H1 (cell line): ENCODE results near the gene TMEM220. TPM values are rescaled to one million over a fixed set of nuclear protein-coding genes. Genes with fewer than 3 reads are reported as not detected.

ENCODE experiments used
- CTCF ChIA-PET: fragments of 300-600 bp; sonication (Branson Sonifier 250); formaldehyde crosslinking; loops from one replicate; lab custom pipeline; 2021; ENCODE audit not compliant: partially characterized antibody; lab: Charles Lee
- POLR2A ChIA-PET: fragments of 300-600 bp; sonication (Branson Sonifier 250); formaldehyde crosslinking; loops from one replicate; lab custom pipeline; 2021; ENCODE audit warnings: inconsistent platforms; ENCODE audit not compliant: partially characterized antibody; lab: Charles Lee
- DNase-seq, 2 experiments: peaks; one replicate each; pipeline versions ENCODE4 v3.0.0 to v3.0.0-alpha.2; 2010 to 2022; ENCODE audit warnings: low spot score in 2 of 2, low read depth in 1 of 2, mixed read lengths in 1 of 2
- FAIRE-seq: peaks from 2 replicates; lab custom pipeline; 2011; peaks lifted over from hg19 to GRCh38; lab: Jason Lieb, UNC
- H2AFZ ChIP-seq: 2 replicates; pipeline ENCODE4 v1.8.1; 2012; ENCODE audit warnings: low read length, inconsistent platforms
- H2AK5ac ChIP-seq: 2 replicates; pipeline ENCODE4 v1.6.1; 2013; ENCODE audit warnings: low read depth, low read length
- H2BK120ac ChIP-seq: replicated peaks from 2 replicates; pipeline ENCODE3; 2013; ENCODE audit warnings: low read depth, low read length, inconsistent platforms
- H2BK12ac ChIP-seq: 2 replicates; pipeline ENCODE4 v1.6.1; 2013; ENCODE audit warnings: low read depth, low read length
- H2BK15ac ChIP-seq: 2 replicates; pipeline ENCODE4 v1.6.1; 2013; ENCODE audit warnings: low read length
- H2BK20ac ChIP-seq: 2 replicates; pipeline ENCODE4 v1.6.1; 2013; ENCODE audit warnings: low read length
- H2BK5ac ChIP-seq: 2 replicates; pipeline ENCODE4 v1.6.1; 2013; ENCODE audit warnings: low read depth, low read length
- H3K14ac ChIP-seq: 2 replicates; pipeline ENCODE4 v1.6.1; 2013; ENCODE audit warnings: inconsistent platforms; ENCODE audit not compliant: insufficient read length
- H3K18ac ChIP-seq: 2 replicates; pipeline ENCODE4 v1.6.1; 2013; ENCODE audit warnings: low read length; ENCODE audit errors: extremely low read depth
- H3K23ac ChIP-seq: 2 replicates; pipeline ENCODE4 v1.6.1; 2013; ENCODE audit warnings: inconsistent platforms; ENCODE audit not compliant: insufficient read length
- H3K23me2 ChIP-seq: 2 replicates; pipeline ENCODE4 v1.6.1; 2013; ENCODE audit warnings: low read depth, low read length
- H3K27ac ChIP-seq: 2 replicates; pipeline ENCODE4 v1.6.1; 2011; ENCODE audit warnings: low read depth, low read length, inconsistent platforms
- H3K27me3 ChIP-seq, 4 experiments: replicated peaks in 1 of 4; 1 replicate in 1 of 4; 2 replicates in 3 of 4; pipeline versions ENCODE4 v1.6.1 to v1.8.1; 2011 to 2013; ENCODE audit warnings: low read length in 3 of 4, mild to moderate bottlenecking in 3 of 4, inconsistent platforms in 2 of 4, mixed read lengths in 2 of 4, moderate library complexity in 1 of 4; ENCODE audit not compliant: control insufficient read depth in 3 of 4, insufficient read depth in 3 of 4; ENCODE audit errors: extremely low read depth in 1 of 4
- H3K36me3 ChIP-seq, 4 experiments: 2 replicates each; pipeline versions ENCODE4 v1.6.1 to v1.8.1; 2011 to 2013; ENCODE audit warnings: mild to moderate bottlenecking in 4 of 4, low read length in 3 of 4, moderate library complexity in 2 of 4, control low read depth in 1 of 4, inconsistent platforms in 1 of 4; ENCODE audit not compliant: insufficient read depth in 4 of 4, control insufficient read depth in 2 of 4
- H3K4ac ChIP-seq: replicated peaks from 2 replicates; pipeline ENCODE3; 2013; ENCODE audit warnings: low read length, low read depth, mixed read lengths, inconsistent platforms; ENCODE audit not compliant: insufficient read length
- H3K4me1 ChIP-seq, 4 experiments: replicated peaks in 1 of 4; 1 replicate in 1 of 4; 2 replicates in 3 of 4; pipeline versions ENCODE4 v1.6.1 to v1.8.1; 2011 to 2013; ENCODE audit warnings: low read length in 3 of 4, inconsistent platforms in 2 of 4, mixed read lengths in 1 of 4; ENCODE audit not compliant: insufficient read depth in 4 of 4, control insufficient read depth in 3 of 4
- H3K4me2 ChIP-seq, 2 experiments: 2 replicates each; pipeline versions ENCODE4 v1.6.1 to v1.8.1; 2011 to 2013; ENCODE audit warnings: low read depth in 2 of 2, low read length in 2 of 2, control low read depth in 1 of 2, inconsistent platforms in 1 of 2, mild to moderate bottlenecking in 1 of 2; ENCODE audit not compliant: insufficient read depth in 1 of 2
- H3K4me3 ChIP-seq, 4 experiments: fragments of 200-600, 300-600 bp in 1 of 4; sonication (generic), shearing (Covaris generic), sonication (Bioruptor Twin) in 1 of 4; 2 replicates each; pipeline versions ENCODE4 v1.5.1 to v1.8.1; 2011 to 2016; ENCODE audit warnings: low read length in 4 of 4, low read depth in 3 of 4, control low read depth in 2 of 4, inconsistent platforms in 2 of 4, mild to moderate bottlenecking in 2 of 4, mixed read lengths in 1 of 4, moderate library complexity in 1 of 4; ENCODE audit not compliant: insufficient read depth in 2 of 4; ENCODE audit errors: extremely low read depth in 1 of 4
- H3K56ac ChIP-seq: replicated peaks from 2 replicates; pipeline ENCODE3; 2013; ENCODE audit warnings: low read depth, mild to moderate bottlenecking, mixed read lengths, low read length, inconsistent platforms; ENCODE audit not compliant: insufficient read length
- H3K79me1 ChIP-seq: 2 replicates; pipeline ENCODE4 v1.6.1; 2013; ENCODE audit warnings: low read depth, low read length, control low read depth
- H3K79me2 ChIP-seq, 2 experiments: 2 replicates each; pipeline versions ENCODE4 v1.6.1 to v1.8.1; 2012 to 2013; ENCODE audit warnings: low read length in 2 of 2, mild to moderate bottlenecking in 2 of 2, inconsistent platforms in 1 of 2; ENCODE audit not compliant: insufficient read depth in 2 of 2, control insufficient read depth in 1 of 2
- H3K9ac ChIP-seq, 4 experiments: replicated peaks in 1 of 4; 1 replicate in 1 of 4; 2 replicates in 3 of 4; pipeline versions ENCODE4 v1.6.1 to v1.8.1; 2011 to 2013; ENCODE audit warnings: low read depth in 3 of 4, low read length in 3 of 4, control low read depth in 2 of 4, mild to moderate bottlenecking in 2 of 4, moderate library complexity in 2 of 4, inconsistent platforms in 1 of 4; ENCODE audit errors: extremely low read depth in 1 of 4
- H3K9me3 ChIP-seq, 2 experiments: 2 replicates each; pipeline versions ENCODE4 v1.6.1 to v1.8.1; 2012 to 2013; ENCODE audit warnings: mild to moderate bottlenecking in 2 of 2, moderate library complexity in 2 of 2, control low read depth in 1 of 2, inconsistent platforms in 1 of 2, low read depth in 1 of 2, low read length in 1 of 2, mixed read lengths in 1 of 2; ENCODE audit not compliant: insufficient read depth in 2 of 2
- H4K20me1 ChIP-seq, 2 experiments: replicated peaks in 1 of 2; 2 replicates each; pipeline versions ENCODE3 to v1.8.1; 2011 to 2013; ENCODE audit warnings: inconsistent platforms in 2 of 2, low read length in 2 of 2, mild to moderate bottlenecking in 1 of 2; ENCODE audit not compliant: insufficient read depth in 2 of 2, control insufficient read depth in 1 of 2
- H4K5ac ChIP-seq: 2 replicates; pipeline ENCODE4 v1.6.1; 2013; ENCODE audit warnings: low read length, low read depth, mixed read lengths, inconsistent platforms; ENCODE audit not compliant: insufficient read length
- H4K8ac ChIP-seq: 2 replicates; pipeline ENCODE4 v1.8.0; 2013; ENCODE audit warnings: mild to moderate bottlenecking, moderate library complexity, low read length, inconsistent platforms; ENCODE audit not compliant: insufficient read depth; ENCODE audit errors: extremely low read depth
- H4K91ac ChIP-seq: replicated peaks from 2 replicates; pipeline ENCODE3; 2013; ENCODE audit warnings: low read length, mixed read lengths, inconsistent platforms; ENCODE audit not compliant: insufficient read length
- RNF2 ChIP-seq: fragments of 200-900, 300-1000 bp; sonication (generic); IDR thresholded peaks from 2 replicates; pipeline ENCODE4 v1.7.1; 2016; ENCODE audit warnings: borderline replicate concordance, low read depth, mild to moderate bottlenecking, antibody characterized with exemption, low read length; ENCODE audit not compliant: poor library complexity, severe bottlenecking; ENCODE audit errors: missing control alignments
- SIN3A ChIP-seq, 2 experiments: IDR thresholded peaks in 1 of 2; conservative IDR thresholded peaks in 1 of 2; 2 replicates each; pipeline ENCODE4 v1.6.1; 2011 to 2012; ENCODE audit warnings: low read length in 2 of 2, improper control_type of control experiment in 1 of 2, low read depth in 1 of 2, mild to moderate bottlenecking in 1 of 2
- WGBS, 2 experiments: shearing (Covaris generic) in 1 of 2; methylation state at CpG; one replicate each; pipeline versions ENCODE4 v1.1.6 to v1.1.7; 2013 to 2015; ENCODE audit warnings: low lambda C conversion rate in 2 of 2, mixed read lengths in 2 of 2, inconsistent platforms in 1 of 2, low coverage in 1 of 2, missing lambda C conversion rate in 1 of 2; ENCODE audit not compliant: insufficient replicate concordance in 2 of 2, insufficient coverage in 1 of 2, insufficient read length in 1 of 2; ENCODE audit errors: extremely low coverage in 1 of 2, missing lambda C conversion rate in 1 of 2; 5-methylcytosine and 5-hydroxymethylcytosine counted together
- polyA plus RNA-seq, 7 experiments: library from polyadenylated mRNA; depleted of rRNA in 3 of 7; stranded (reverse) in 5 of 7; unstranded in 2 of 7; fragments of >200 nt in 5 of 7; fragments of 200-250 nt in 2 of 7; gene quantifications; 1 replicate in 5 of 7; 2 replicates in 1 of 7; 4 replicates in 1 of 7; pipeline versions ENCODE4 v1.2.1 to v1.2.3, GENCODE V29; 2011 to 2013; ENCODE audit warnings: missing spikeins in 2 of 7, mixed read lengths in 2 of 7
- total RNA-seq: library from RNA; stranded (reverse); fragmentation: NEBNext Ultra II Directional; extraction: Animal tissue kit (Norgen Biotek cat#: 25700); gene quantifications from 2 replicates; pipeline ENCODE4 v1.2.1, GENCODE V29; 2021

TMEM220 gene
- total and polyA plus RNA-seq, 2 of the 8 experiments (the other 6 are each of a cell fraction or from before 2014, with no cell fraction given) = 3.8 to 4.1 TPM

- H2BK20ac ChIP-seq = 0 out of 2 replicates have a peak overlapping the region, but pooled peaks have one; percentile 67
- H3K36me3 ChIP-seq = no peaks in the 10 kb centered on the region
- peak in 1 of 2 experiments; percentile 54 for DNase-seq
- no peaks in the 10 kb centered on the region for H3K79me1 ChIP-seq
- peak overlapping the region; percentile 59 for H4K5ac ChIP-seq
- TF ChIP-seq RNF2 (no peak), SIN3A (conservative IDR thresholded peaks at IDR 0.05 in 1 of 2, IDR thresholded peaks at IDR 0.05 in 1 of 2; ENCODE audit: low read depth in 1 of 2, low read length in 2 of 2) (no peak)
- peak overlapping the region; percentile 29 for H2BK120ac ChIP-seq
- H3K9me3 ChIP-seq = peaks cover 0 to 2% of the 10 kb centered on the region in 2 experiments; a peak in 1 of 4 replicates
- peak overlapping the region in 1 of 4 experiments; percentile 73; a peak in 2 of 8 replicates for H3K4me3 ChIP-seq
- H2BK15ac ChIP-seq = 0 out of 2 replicates have a peak overlapping the region, but pooled peaks have one; percentile 25
- H3K27me3 ChIP-seq = no peaks in the 10 kb centered on the region
- no peak for FAIRE-seq
- no peak overlapping the region for H2AK5ac ChIP-seq
- peak overlapping the region in 1 of 4 experiments; percentile 21; a peak in 1 of 7 replicates for H3K9ac ChIP-seq
- H4K20me1 ChIP-seq = no peaks in the 10 kb centered on the region
- ChIA-PET POLR2A (interaction anchor here (0.6 to 2.4 kb wide), 6 partner anchors 8 to 117 kb away, joined by 3 to 9 read pairs (median 4); partner anchors contain the start of genes ADPRM and SCO1), CTCF (interaction anchor here (0.6 to 1.8 kb wide), 5 partner anchors 16 to 508 kb away, joined by 3 to 6 read pairs (median 3); no protein-coding TSS in a partner anchor)
- no peak overlapping the region for H3K4ac ChIP-seq
- peak overlapping the region; percentile 38; the same call in 1 of the 2 replicates for H2BK5ac ChIP-seq
- H3K4me1 ChIP-seq = peaks cover 0 to 10% (median 3%) of the 10 kb centered on the region in 4 experiments; a peak in 6 of 7 replicates
- no peak overlapping the region for H2AFZ ChIP-seq
- WGBS, 2 experiments = 63% methylated on average over 6 of the region's 6 CpGs; no CpG with 5 or more reads in 1 of the 2 experiments
- peaks cover 2% of the 10 kb centered on the region; the same call in 1 of the 2 replicates for H3K23me2 ChIP-seq
- H3K56ac ChIP-seq = no peak overlapping the region
- H3K79me2 ChIP-seq = no peaks in the 10 kb centered on the region
- peak overlapping the region; percentile 23; the same call in 1 of the 2 replicates for H2BK12ac ChIP-seq
- H3K27ac ChIP-seq = no peak overlapping the region
- H3K18ac ChIP-seq = peak overlapping the region; percentile 65
- H4K91ac ChIP-seq = peak overlapping the region; percentile 11
- peak overlapping the region; percentile 53 to 65 for H3K4me2 ChIP-seq
- H3K14ac ChIP-seq = no peak overlapping the region
- no peak overlapping the region for H4K8ac ChIP-seq
- H3K23ac ChIP-seq = no peak overlapping the region
Measured at GRCh38 chr17:10731408-10731879, 1.6 kb upstream of the TMEM220 start.
